HG03139 (cell line): ENCODE data around the gene CBX6.
"Not testable (repeated sequence)": the region's sequence is repeated elsewhere in the genome, so short reads cannot be mapped to it uniquely, and the experiment has no call there.

Source experiments
- ATAC-seq: cut with Tn5 transposase; IDR thresholded peaks from one replicate; pipeline ENCODE4 v1.9.1; 2021; ENCODE audit not compliant: unreplicated experiment

The CBX6 gene

GRCh38 chr22:38872172-38872830 lies at the start of gene CBX6:
Gene CBX6, minus strand, starts transcription at chr22:38872216. Its CDS starts 26 bp downstream, at chr22:38872190.
- peak; percentile 53 for ATAC-seq

- no peak for ATAC-seq
These were observed 49.8 kb upstream of the CBX6 start for GRCh38 chr22:38921806-38922205.

GRCh38 chr22:38921120-38921519 lies 49.1 kb upstream of the CBX6 start:
- no peak for ATAC-seq

- no peak for ATAC-seq
These were observed 47.7 kb upstream of the CBX6 start for GRCh38 chr22:38919631-38920190.

- ATAC-seq, result no peak
These were observed 39.4 kb upstream of the CBX6 start for GRCh38 chr22:38911434-38911833.

GRCh38 chr22:38907767-38908166 lies 35.8 kb upstream of the CBX6 start:
- no peak for ATAC-seq

GRCh38 chr22:38906052-38906451 lies 34.0 kb upstream of the CBX6 start:
- no peak for ATAC-seq

- not testable (repeated sequence) for ATAC-seq
These were observed 32.1 kb upstream of the CBX6 start for GRCh38 chr22:38904052-38904617.

GRCh38 chr22:38901111-38901641 lies 29.2 kb upstream of the CBX6 start:
- no peak for ATAC-seq

- no peak for ATAC-seq
These were observed 28.7 kb upstream of the CBX6 start for GRCh38 chr22:38900677-38901076.

GRCh38 chr22:38891256-38891655 lies 19.2 kb upstream of the CBX6 start:
- ATAC-seq, result no peak

GRCh38 chr22:38890377-38890776 lies 18.4 kb upstream of the CBX6 start:
- ATAC-seq, result no peak

- no peak for ATAC-seq
These were observed 14.3 kb upstream of the CBX6 start for GRCh38 chr22:38886333-38886732.

- ATAC-seq, result no peak
These were observed 11.1 kb upstream of the CBX6 start for GRCh38 chr22:38882972-38883622.

- ATAC-seq, result no peak
These were observed 10.2 kb upstream of the CBX6 start for GRCh38 chr22:38881997-38882879.

- no peak for ATAC-seq
These were observed 9.5 kb upstream of the CBX6 start for GRCh38 chr22:38881464-38881871.

GRCh38 chr22:38879961-38880360 lies 7.9 kb upstream of the CBX6 start:
- ATAC-seq, result no peak

GRCh38 chr22:38879108-38879729 lies 7.2 kb upstream of the CBX6 start:
- no peak for ATAC-seq

- ATAC-seq, result no peak
These were observed 6.0 kb upstream of the CBX6 start for GRCh38 chr22:38878001-38878400.

- no peak for ATAC-seq
These were observed 2.7 kb upstream of the CBX6 start for GRCh38 chr22:38874529-38875222.
